Progenitor cell of endocrine pancreas (in vitro differentiated cells): Measurements from ENCODE around the gene GRB10. TPM values are rescaled to one million over a fixed set of nuclear protein-coding genes. Genes with fewer than 3 reads are reported as not detected.
"Not testable (repeated sequence)": the region's sequence is repeated elsewhere in the genome, so short reads cannot be mapped to it uniquely, and the experiment has no call there.

ENCODE experiments used
- DNase-seq: peaks from one replicate; pipeline ENCODE4 v3.0.0; 2021; ENCODE audit warnings: low spot score; ENCODE audit not compliant: unreplicated experiment
- H3K27ac Mint-ChIP-seq: 2 replicates; pipeline ENCODE4 v1.8.0; 2021; ENCODE audit warnings: mild to moderate bottlenecking, moderate library complexity, mixed read lengths
- H3K27me3 Mint-ChIP-seq: 2 replicates; pipeline ENCODE4 v1.8.0; 2021; ENCODE audit warnings: mixed read lengths
- H3K36me3 Mint-ChIP-seq: 2 replicates; pipeline ENCODE4 v1.8.0; 2022; ENCODE audit warnings: mixed read lengths; ENCODE audit not compliant: insufficient read depth
- H3K4me1 Mint-ChIP-seq: 2 replicates; pipeline ENCODE4 v1.8.0; 2021; ENCODE audit warnings: low read depth, mixed read lengths
- H3K4me3 Mint-ChIP-seq: 2 replicates; pipeline ENCODE4 v1.8.0; 2021; ENCODE audit warnings: low read depth, mild to moderate bottlenecking, moderate library complexity, mixed read lengths
- H3K9me3 Mint-ChIP-seq: 2 replicates; pipeline ENCODE4 v1.8.0; 2021; ENCODE audit warnings: low read depth, mixed read lengths
- CTCF ChIP-seq: fragments of 200-600 bp; sonication (generic); IDR thresholded peaks from one replicate; pipeline ENCODE4 v1.5.0; 2021; ENCODE audit warnings: antibody characterized with exemption, mild to moderate bottlenecking; ENCODE audit not compliant: unreplicated experiment
- total RNA-seq: library from RNA; stranded (reverse); gene quantifications from 2 replicates; pipeline ENCODE4 v1.2.1, GENCODE V29; 2021

GRB10 gene
- total RNA-seq, 1 donor from 2014 or later, result 58.4 TPM

DNA sequence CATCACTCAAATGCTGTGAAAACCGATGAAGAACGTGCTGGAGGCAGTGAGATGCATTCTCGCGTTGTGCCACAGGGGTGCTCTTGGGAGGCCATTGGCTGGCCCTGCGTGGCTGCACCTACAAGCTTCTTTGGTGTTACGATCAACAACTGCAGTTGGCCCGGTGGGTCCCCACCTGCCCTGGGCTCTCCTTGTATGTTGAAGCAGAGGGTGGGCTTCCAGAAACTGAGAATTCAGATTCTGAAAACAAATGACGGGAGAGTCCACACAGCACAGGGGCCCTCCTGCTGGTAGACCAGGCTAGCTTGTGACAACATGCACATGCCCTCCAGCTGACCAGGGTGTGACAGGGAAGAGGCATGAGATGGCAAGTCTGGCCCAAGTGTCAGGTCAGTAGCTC is 193.8 kb downstream of the GRB10 start:
- Mint-ChIP-seq H3K4me3 (no peak overlapping the region), H3K4me1 (peaks cover 17% of the 10 kb centered on the region), H3K9me3 (peaks cover 11% of the 10 kb centered on the region), H3K36me3 (peaks cover 24% of the 10 kb centered on the region), H3K27me3 (no peaks in the 10 kb centered on the region), H3K27ac (no peak overlapping the region)
- TF ChIP-seq CTCF, result peak; percentile 22
- DNase-seq, result no peak

- H3K27ac Mint-ChIP-seq, result no peak overlapping the region
- peaks cover 21% of the 10 kb centered on the region for H3K9me3 Mint-ChIP-seq
- TF ChIP-seq CTCF, result no peak
- no peaks in the 10 kb centered on the region for H3K27me3 Mint-ChIP-seq
- no peak for DNase-seq
- H3K4me3 Mint-ChIP-seq, result no peak overlapping the region
- peaks cover 14% of the 10 kb centered on the region for H3K4me1 Mint-ChIP-seq
- peaks cover 18% of the 10 kb centered on the region for H3K36me3 Mint-ChIP-seq
Observed at GRCh38 chr7:50587737-50588136, 195.0 kb downstream of the GRB10 start.

DNA sequence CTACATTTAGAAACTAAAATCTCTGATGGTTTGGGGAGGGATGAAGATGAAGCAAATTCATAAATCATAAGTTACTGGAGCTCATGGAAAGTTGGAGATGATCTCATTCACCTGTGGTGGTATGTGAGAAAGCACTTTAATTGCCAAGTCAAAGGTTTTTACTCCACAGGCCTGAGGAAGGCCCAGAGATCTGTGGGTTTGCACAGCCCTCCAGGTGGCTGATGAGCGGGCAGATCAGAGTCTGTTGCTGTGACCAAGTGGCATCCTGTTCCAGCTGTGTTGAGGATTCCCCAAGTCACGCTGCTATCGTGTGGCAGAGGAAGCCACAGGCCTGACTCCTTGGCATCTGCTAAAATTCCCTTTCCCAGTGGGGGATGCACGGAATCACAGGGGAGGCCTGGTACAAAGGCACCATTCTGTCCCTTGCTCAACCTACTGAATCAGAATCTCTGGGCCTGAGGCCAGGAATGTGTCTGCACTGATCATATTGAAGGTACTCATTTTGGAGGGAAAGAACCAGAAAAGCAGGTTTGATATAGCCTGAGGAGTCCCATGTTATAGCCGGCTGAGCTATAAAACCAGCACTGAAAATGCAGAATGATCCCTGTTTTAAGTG is 197.8 kb downstream of the GRB10 start:
- Mint-ChIP-seq H3K4me1 (peaks cover 1% of the 10 kb centered on the region), H3K9me3 (peaks cover 18% of the 10 kb centered on the region), H3K4me3 (no peak overlapping the region), H3K27ac (no peak overlapping the region), H3K27me3 (no peaks in the 10 kb centered on the region), H3K36me3 (peaks cover 3% of the 10 kb centered on the region)
- no peak for TF ChIP-seq CTCF
- DNase-seq, result no peak

GRCh38 chr7:50584386-50584785 is 198.3 kb downstream of the GRB10 start:
- Mint-ChIP-seq H3K9me3 (peaks cover 18% of the 10 kb centered on the region), H3K4me1 (peaks cover 1% of the 10 kb centered on the region), H3K27me3 (no peaks in the 10 kb centered on the region), H3K36me3 (peaks cover 3% of the 10 kb centered on the region), H3K27ac (no peak overlapping the region), H3K4me3 (no peak overlapping the region)
- no peak for TF ChIP-seq CTCF
- no peak for DNase-seq

GRCh38 chr7:50583295-50583694 is 199.4 kb downstream of the GRB10 start:
- not testable (repeated sequence) for H3K36me3 Mint-ChIP-seq

DNA sequence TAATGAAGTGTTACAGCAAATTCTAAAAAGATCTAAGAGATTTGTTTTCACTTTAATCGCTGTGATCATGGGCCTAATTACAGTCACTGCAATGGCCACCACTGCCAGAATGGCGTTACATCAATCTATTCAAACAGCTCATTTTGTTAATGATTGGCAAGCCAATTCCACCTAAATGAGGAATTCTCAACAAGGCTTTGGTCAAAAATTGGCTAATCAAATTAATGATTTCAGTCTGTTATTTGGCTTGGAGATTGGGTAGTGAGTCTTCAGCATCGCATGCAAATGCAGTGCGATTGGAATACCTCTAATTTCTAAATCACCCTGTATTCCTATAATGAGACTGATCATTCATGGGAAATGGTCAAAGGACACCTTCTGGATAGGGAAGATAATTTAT is 200.4 kb downstream of the GRB10 start:
- H3K9me3 Mint-ChIP-seq, result peaks cover 25% of the 10 kb centered on the region
- not testable (repeated sequence) for H3K27me3 Mint-ChIP-seq, DNase-seq, H3K4me3 Mint-ChIP-seq, H3K36me3 Mint-ChIP-seq, H3K4me1 Mint-ChIP-seq, H3K27ac Mint-ChIP-seq

More at GRCh38 chr7:50583295-50583694, 199.4 kb downstream of the GRB10 start:
- not testable (repeated sequence) for H3K4me3 Mint-ChIP-seq, DNase-seq, H3K27me3 Mint-ChIP-seq, H3K27ac Mint-ChIP-seq, H3K4me1 Mint-ChIP-seq
- peaks cover 18% of the 10 kb centered on the region for H3K9me3 Mint-ChIP-seq

DNA sequence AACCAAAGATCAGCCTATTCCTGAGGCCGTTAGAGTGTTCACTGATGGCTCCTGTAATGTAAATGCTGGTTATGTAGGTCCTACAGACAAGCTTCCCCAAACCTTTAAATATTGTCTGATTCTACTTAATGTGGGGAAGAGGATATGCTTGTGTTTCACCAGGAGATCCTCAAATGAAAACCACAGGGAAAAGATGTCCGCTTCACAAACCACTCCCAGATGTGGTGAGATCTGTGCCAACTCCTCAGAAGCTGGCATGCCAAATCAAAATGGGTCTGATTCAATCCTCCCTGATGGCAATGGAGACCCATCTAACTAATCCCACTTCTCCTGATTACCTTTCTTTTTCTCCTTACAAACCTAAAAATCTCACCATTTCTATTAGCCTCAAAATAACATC is 202.0 kb downstream of the GRB10 start:
- not testable (repeated sequence) for H3K4me3 Mint-ChIP-seq, H3K27ac Mint-ChIP-seq, H3K27me3 Mint-ChIP-seq, H3K4me1 Mint-ChIP-seq, H3K36me3 Mint-ChIP-seq, DNase-seq
- peaks cover 25% of the 10 kb centered on the region for H3K9me3 Mint-ChIP-seq
